Left lung (tissue), 10 donors: ENCODE data around the gene TFDP1. TPM values are rescaled to one million over a fixed set of nuclear protein-coding genes. Genes with fewer than 3 reads are reported as not detected.

Experiments used
- ATAC-seq: fragments of 200-7000 bp; cut with Tn5 transposase; one replicate; pipeline ENCODE4 v1.9.1; 2020; ENCODE audit warnings: moderate library complexity
- DNase-seq, 4 donors: peaks; one replicate each; pipeline ENCODE4 v3.0.0-alpha.2; 2013 to 2020
- H3K27ac ChIP-seq, 2 donors: fragments of 200-600 bp; sonication (generic) in 1 of 2; one replicate each; pipeline versions ENCODE4 v1.5.0 to v1.8.0; 2020 to 2021
- H3K27me3 ChIP-seq, 2 donors: fragments of 200-600 bp; sonication (generic) in 1 of 2; one replicate each; pipeline versions ENCODE4 v1.5.0 to v1.8.0; 2020 to 2021
- H3K36me3 ChIP-seq, 2 donors: fragments of 200-600 bp; sonication (generic) in 1 of 2; one replicate each; pipeline versions ENCODE4 v1.5.0 to v1.8.0; 2020 to 2021
- H3K4me1 ChIP-seq, 2 donors: fragments of 200-600 bp; one replicate each; pipeline ENCODE4 v1.8.0; 2021
- H3K4me3 ChIP-seq, 2 donors: fragments of 200-600 bp; sonication (generic) in 1 of 2; one replicate each; pipeline versions ENCODE4 v1.5.0 to v1.8.0; 2020 to 2021; ENCODE audit warnings: mild to moderate bottlenecking in 1 of 2
- H3K9me3 ChIP-seq, 2 donors: fragments of 200-600 bp; sonication (generic) in 1 of 2; one replicate each; pipeline versions ENCODE4 v1.5.0 to v1.8.0; 2020 to 2021
- CTCF ChIP-seq, 2 donors: fragments of 200-600 bp; sonication (generic) in 1 of 2; IDR thresholded peaks; one replicate each; pipeline versions ENCODE4 v1.5.0 to v1.8.0; 2021; ENCODE audit warnings: antibody characterized with exemption in 2 of 2
- intact Hi-C, 2 donors: fragments of 100-400 bp; cut with DNase I; formaldehyde crosslinking; loops; one replicate each; pipeline versions ENCODE4 v1.11.2 to v1.14.2; 2022
- polyA plus RNA-seq, 6 donors: library from polyadenylated mRNA; unstranded; fragments of 120-200 nt; gene quantifications; one replicate each; pipeline ENCODE4 v1.2.1, GENCODE V29; 2013; ENCODE audit not compliant: insufficient read length in 6 of 6
- total RNA-seq, 2 donors: library from RNA; stranded (reverse); fragmentation: NEBNext Ultra II Directional; extraction: Animal tissue kit (Norgen Biotek cat#: 25700); gene quantifications; one replicate each; pipeline ENCODE4 v1.2.1, GENCODE V29; 2021
- donor health status: DM: no; HTN: yes; CAD: no.
- donor health status: DM: no; HTN: no; CAD: no.

TFDP1 gene
- total and polyA plus RNA-seq, 8 donors = 48.8 to 99.5 (median 81.7) TPM

- peaks cover 0 to 3% of the 10 kb centered on the region in 2 donors for H3K9me3 ChIP-seq
- no peak for TF ChIP-seq CTCF (IDR thresholded peaks at IDR 0.05)
- no peaks in the 10 kb centered on the region for H3K27me3 ChIP-seq
- no peak overlapping the region for H3K27ac ChIP-seq
- peaks cover 0 to 71% of the 10 kb centered on the region in 2 donors for H3K36me3 ChIP-seq
- peaks cover 0 to 15% of the 10 kb centered on the region in 2 donors for H3K4me1 ChIP-seq
- DNase-seq (peak in 2 of 4 donors; percentile 4 to 23), ATAC-seq (no peak)
- intact Hi-C loops = no loop called here
- no peak overlapping the region for H3K4me3 ChIP-seq
Measured at GRCh38 chr13:113542751-113543424, 41.7 kb upstream of the TFDP1 start.

- H3K27me3 ChIP-seq = no peaks in the 10 kb centered on the region
Measured at GRCh38 chr13:113544071-113544891, 40.3 kb upstream of the TFDP1 start.

GRCh38 chr13:113544896-113545295, 39.7 kb upstream of the TFDP1 start:
- no peak overlapping the region for H3K27ac ChIP-seq
- peaks cover 0 to 15% of the 10 kb centered on the region in 2 donors for H3K4me1 ChIP-seq
- H3K9me3 ChIP-seq = peaks cover 0 to 3% of the 10 kb centered on the region in 2 donors
- no peak overlapping the region for H3K4me3 ChIP-seq
- no peak for TF ChIP-seq CTCF (IDR thresholded peaks at IDR 0.05)
- ATAC-seq (no peak), DNase-seq (peak in 2 of 4 donors; percentile 18 to 28)
- H3K36me3 ChIP-seq = peaks cover 0 to 70% of the 10 kb centered on the region in 2 donors
- intact Hi-C loops = no loop called here
- no peaks in the 10 kb centered on the region for H3K27me3 ChIP-seq

More at GRCh38 chr13:113544071-113544891, 40.3 kb upstream of the TFDP1 start:
- H3K36me3 ChIP-seq = peaks cover 0 to 70% of the 10 kb centered on the region in 2 donors
- peaks cover 0 to 3% of the 10 kb centered on the region in 2 donors for H3K9me3 ChIP-seq
- ATAC-seq (no peak), DNase-seq (peak in 2 of 4 donors; percentile 18 to 69)
- H3K4me1 ChIP-seq = peaks cover 0 to 15% of the 10 kb centered on the region in 2 donors
- no peak for TF ChIP-seq CTCF (IDR thresholded peaks at IDR 0.05)
- no peak overlapping the region for H3K4me3 ChIP-seq
- H3K27ac ChIP-seq = no peak overlapping the region
- intact Hi-C loops = no loop called here

- ATAC-seq (peak; percentile 42), DNase-seq (peak in 2 of 4 donors; percentile 28 to 55)
- H3K4me1 ChIP-seq = peaks cover 0 to 15% of the 10 kb centered on the region in 2 donors
- peaks cover 0 to 3% of the 10 kb centered on the region in 2 donors for H3K9me3 ChIP-seq
- intact Hi-C loops = no loop called here
- H3K4me3 ChIP-seq = no peak overlapping the region
- TF ChIP-seq CTCF (IDR thresholded peaks at IDR 0.05) = no peak
- no peaks in the 10 kb centered on the region for H3K27me3 ChIP-seq
- H3K36me3 ChIP-seq = peaks cover 0 to 70% of the 10 kb centered on the region in 2 donors
- no peak overlapping the region for H3K27ac ChIP-seq
Measured at GRCh38 chr13:113545455-113545930, 39.1 kb upstream of the TFDP1 start.
